ENCODE results near the gene TMEM201. TPM values are rescaled to one million over a fixed set of nuclear protein-coding genes. Genes with fewer than 3 reads are reported as not detected.

Gene TMEM201
- total and polyA plus RNA-seq, 4 donors: 1.5 to 3.5 (median 2.9) TPM

Other genes with a start within 250 kb of the TMEM201 start
- 10 to 100 TPM in 1 of 2 donors, 1 to 10 TPM in 1; 6.9 to 19.1 TPM for gene SLC25A33, start 49.4 kb upstream of the TMEM201 start, total RNA-seq
- gene SLC25A33, start 49.4 kb upstream of the TMEM201 start, polyA plus RNA-seq: 10 to 100 TPM in 1 of 2 donors, 1 to 10 TPM in 1; 9.0 to 12.3 TPM
- gene PIK3CD, start 62.8 kb downstream of the TMEM201 start, total RNA-seq: 10 to 100 TPM in 1 of 2 donors, 1 to 10 TPM in 1; 4.8 to 11.3 TPM
- 1 to 10 TPM; 1.8 to 2.0 TPM for gene PIK3CD, start 62.8 kb downstream of the TMEM201 start, polyA plus RNA-seq
- gene CLSTN1, start 235.1 kb downstream of the TMEM201 start, total RNA-seq: 10 to 100 TPM in 1 of 2 donors, 1 to 10 TPM in 1; 8.0 to 13.4 TPM
- 1 to 10 TPM; 3.1 to 9.6 TPM for gene CLSTN1, start 235.1 kb downstream of the TMEM201 start, polyA plus RNA-seq